HCT116 (cell line): ENCODE results near the gene UNC79. TPM values are rescaled to one million over a fixed set of nuclear protein-coding genes. Genes with fewer than 3 reads are reported as not detected.

Experiments used
- ATAC-seq: fragments of 200-7000 bp; cut with Tn5 transposase; 2 replicates; pipeline ENCODE4 v1.9.1; 2020; ENCODE audit warnings: mild to moderate bottlenecking, moderate library complexity
- BruUV-seq: library from RNA; stranded (reverse); fragments of 400-500 nt; replicated peaks from 2 replicates; lab custom pipeline; 2021; lab: Mats Ljungman, UMichigan
- CTCF ChIA-PET: fragments of 300-600 bp; sonication (Branson Sonifier 250); formaldehyde crosslinking; loops from one replicate; lab custom pipeline; 2021; ENCODE audit warnings: antibody characterized with exemption; lab: Charles Lee
- POLR2A ChIA-PET: fragments of 300-600, 350-600 bp; sonication (Branson Sonifier 250); formaldehyde crosslinking; loops from one replicate; lab custom pipeline; 2021; ENCODE audit warnings: antibody characterized with exemption; lab: Charles Lee
- RAD21 ChIA-PET, 2 experiments: fragments of 300-600 bp; sonication (Branson Sonifier 250); formaldehyde crosslinking; loops; one replicate each; lab custom pipeline; 2023; ENCODE audit warnings: low total read pairs in 2 of 2; ENCODE audit not compliant: uncharacterized antibody in 2 of 2, unreplicated experiment in 2 of 2, low non-redundant PET in 1 of 2; lab: Charles Lee
- DNase-seq: peaks from one replicate; pipeline ENCODE4 v3.0.0-alpha.2; 2010; ENCODE audit warnings: low read depth, low spot score
- H2AFZ ChIP-seq: fragments of 200-600 bp; shearing (Covaris generic), sonication (generic); 2 replicates; pipeline ENCODE4 v1.6.1; 2017; ENCODE audit warnings: low read depth, mixed run types, mixed read lengths, antibody characterized with exemption, low read length; ENCODE audit not compliant: poor library complexity, severe bottlenecking
- H3K27ac ChIP-seq: 2 replicates; pipeline ENCODE4 v1.5.1; 2012; ENCODE audit warnings: low read depth, low read length
- H3K27me3 ChIP-seq: fragments of 200-600 bp; sonication (generic); 2 replicates; pipeline ENCODE4 v1.6.1; 2016; ENCODE audit warnings: mixed run types, low read length, mixed read lengths; ENCODE audit not compliant: insufficient read depth
- H3K36me3 ChIP-seq, 2 experiments: fragments of 200-500 bp in 1 of 2; fragments of 200-600 bp in 1 of 2; sonication (Bioruptor generic) in 1 of 2; sonication (generic) in 1 of 2; 2 replicates each; pipeline versions ENCODE4 v1.5.1 to v1.6.1; 2014 to 2016; ENCODE audit warnings: low read length in 2 of 2, inconsistent platforms in 1 of 2, mixed read lengths in 1 of 2, mixed run types in 1 of 2; ENCODE audit not compliant: insufficient read depth in 2 of 2, control insufficient read depth in 1 of 2
- H3K4me1 ChIP-seq, 2 experiments: fragments of 200-600 bp in 1 of 2; sonication (generic) in 1 of 2; 2 replicates each; pipeline versions ENCODE4 v1.5.1 to v1.6.1; 2012 to 2017; ENCODE audit warnings: low read length in 2 of 2, inconsistent platforms in 1 of 2, mild to moderate bottlenecking in 1 of 2, mixed read lengths in 1 of 2, mixed run types in 1 of 2, moderate library complexity in 1 of 2; ENCODE audit not compliant: insufficient read depth in 2 of 2, control insufficient read depth in 1 of 2
- H3K4me2 ChIP-seq: fragments of 200-600 bp; sonication (generic); 2 replicates; pipeline ENCODE4 v1.6.1; 2017; ENCODE audit warnings: mixed run types, low read length, mixed read lengths
- H3K4me3 ChIP-seq, 2 experiments: fragments of 200-600 bp in 1 of 2; sonication (generic) in 1 of 2; replicated peaks in 1 of 2; 2 replicates each; pipeline ENCODE4 v1.5.1; 2011 to 2016; ENCODE audit warnings: low read length in 2 of 2, control low read depth in 1 of 2, low read depth in 1 of 2, mild to moderate bottlenecking in 1 of 2, mixed read lengths in 1 of 2, mixed run types in 1 of 2
- H3K79me2 ChIP-seq: fragments of 200-600 bp; sonication (generic); 2 replicates; pipeline ENCODE4 v1.6.1; 2017; ENCODE audit warnings: mild to moderate bottlenecking, mixed run types, low read length, moderate library complexity, mixed read lengths; ENCODE audit not compliant: insufficient read depth
- H3K9ac ChIP-seq: fragments of 200-600 bp; sonication (generic); 2 replicates; pipeline ENCODE4 v1.6.1; 2016; ENCODE audit warnings: low read length, mixed read lengths
- H3K9me2 ChIP-seq: fragments of 200-600 bp; sonication (generic), shearing (Covaris generic); 2 replicates; pipeline ENCODE4 v1.6.1; 2017; ENCODE audit warnings: mixed run types, mild to moderate bottlenecking, moderate library complexity; ENCODE audit not compliant: insufficient read depth
- H3K9me3 ChIP-seq, 2 experiments: fragments of 200-500 bp in 1 of 2; fragments of 200-600 bp in 1 of 2; sonication (Bioruptor generic) in 1 of 2; sonication (generic) in 1 of 2; 2 replicates each; pipeline ENCODE4 v1.6.1; 2014 to 2017; ENCODE audit warnings: low read length in 2 of 2, mixed read lengths in 2 of 2, inconsistent platforms in 1 of 2, low read depth in 1 of 2, mild to moderate bottlenecking in 1 of 2, mixed run types in 1 of 2, moderate library complexity in 1 of 2; ENCODE audit not compliant: control insufficient read depth in 1 of 2, insufficient read depth in 1 of 2
- H4K20me1 ChIP-seq: fragments of 200-600 bp; sonication (generic), shearing (Covaris generic); 2 replicates; pipeline ENCODE4 v1.6.1; 2017; ENCODE audit warnings: mixed run types, mild to moderate bottlenecking, moderate library complexity; ENCODE audit not compliant: insufficient read depth
- ATF3 ChIP-seq: IDR thresholded peaks from 2 replicates; pipeline ENCODE4 v1.6.1; 2012
- CBX3 ChIP-seq: IDR thresholded peaks from 2 replicates; pipeline ENCODE4 v1.6.1; 2012; ENCODE audit warnings: low read depth
- CEBPB ChIP-seq: IDR thresholded peaks from 2 replicates; pipeline ENCODE4 v1.6.1; 2012; ENCODE audit warnings: low read depth
- CTCF ChIP-seq, 3 experiments: fragments of 200-600 bp in 1 of 3; sonication (generic) in 1 of 3; IDR thresholded peaks in 2 of 3; conservative IDR thresholded peaks in 1 of 3; 2 replicates each; pipeline ENCODE4 v1.5.1; 2012 to 2017; ENCODE audit warnings: low read depth in 2 of 3, low read length in 2 of 3, antibody characterized with exemption in 1 of 3, borderline replicate concordance in 1 of 3, control low read depth in 1 of 3, mild to moderate bottlenecking in 1 of 3, mixed read lengths in 1 of 3, mixed run types in 1 of 3, moderate library complexity in 1 of 3; ENCODE audit not compliant: insufficient read depth in 1 of 3
- EGR1 ChIP-seq: IDR thresholded peaks from 2 replicates; pipeline ENCODE4 v1.6.1; 2012; ENCODE audit warnings: low read depth
- ELF1 ChIP-seq: IDR thresholded peaks from 2 replicates; pipeline ENCODE4 v1.6.1; 2012; ENCODE audit warnings: low read depth, borderline replicate concordance
- EZH2 ChIP-seq: fragments of 200-600 bp; sonication (generic); IDR thresholded peaks from 2 replicates; pipeline ENCODE4 v1.6.1; 2017; ENCODE audit warnings: antibody characterized with exemption, mixed run types
- FOSL1 ChIP-seq: IDR thresholded peaks from 2 replicates; pipeline ENCODE4 v1.6.1; 2012; ENCODE audit warnings: low read depth
- JUND ChIP-seq: IDR thresholded peaks from 2 replicates; pipeline ENCODE4 v1.6.1; 2012
- POLR2A ChIP-seq: IDR thresholded peaks from 2 replicates; pipeline ENCODE4 v1.7.0; 2011; ENCODE audit warnings: borderline replicate concordance; ENCODE audit not compliant: insufficient read depth, insufficient read length; ENCODE audit errors: extremely low read depth
- POLR2AphosphoS5 ChIP-seq: IDR thresholded peaks from 2 replicates; pipeline ENCODE4 v1.6.1; 2011; ENCODE audit warnings: mild to moderate bottlenecking, low read depth, low read length, moderate library complexity
- RAD21 ChIP-seq: IDR thresholded peaks from 2 replicates; pipeline ENCODE4 v1.6.1; 2012; ENCODE audit warnings: low read depth, mild to moderate bottlenecking
- REST ChIP-seq: IDR thresholded peaks from 2 replicates; pipeline ENCODE4 v1.6.1; 2012; ENCODE audit warnings: low read depth
- SIN3A ChIP-seq: IDR thresholded peaks from 2 replicates; pipeline ENCODE4 v1.6.1; 2012; ENCODE audit warnings: low read depth
- SP1 ChIP-seq: IDR thresholded peaks from 2 replicates; pipeline ENCODE4 v1.6.1; 2012; ENCODE audit warnings: low read depth
- SRF ChIP-seq: IDR thresholded peaks from 2 replicates; pipeline ENCODE4 v1.6.1; 2012; ENCODE audit warnings: low read depth
- TCF7L2 ChIP-seq: IDR thresholded peaks from 2 replicates; pipeline ENCODE4 v1.7.0; 2011; ENCODE audit warnings: borderline replicate concordance, inconsistent platforms; ENCODE audit not compliant: insufficient read depth, insufficient read length; ENCODE audit errors: extremely low read depth
- ZBTB33 ChIP-seq: IDR thresholded peaks from 2 replicates; pipeline ENCODE4 v1.6.1; 2011; ENCODE audit warnings: mild to moderate bottlenecking, low read length, moderate library complexity; ENCODE audit not compliant: insufficient replicate concordance; ENCODE audit errors: extremely low read depth
- ZFX ChIP-seq: fragments of 450-650 bp; IDR thresholded peaks from 2 replicates; pipeline ENCODE4 v1.6.1; 2017
- ZNF274 ChIP-seq: fragments of 200-500 bp; sonication (Bioruptor generic); IDR thresholded peaks from 2 replicates; pipeline ENCODE4 v1.6.1; 2014; ENCODE audit warnings: mild to moderate bottlenecking, low read depth, low read length, inconsistent platforms
- intact Hi-C: fragments of 100-400 bp; cut with micrococcal nuclease; formaldehyde crosslinking; loops from 2 replicates; pipeline ENCODE4 v1.10.0; 2022
- total RNA-seq: library from RNA; stranded (reverse); gene quantifications from one replicate; pipeline ENCODE4 v1.2.1, GENCODE V29; 2021; ENCODE audit not compliant: unreplicated experiment

The UNC79 gene
- total RNA-seq, 1 experiment from 2014 or later, result 0.10 TPM

- no peaks in the 10 kb centered on the region for H3K4me1 ChIP-seq
- TF ChIP-seq TCF7L2 (no peak), EGR1 (no peak), POLR2AphosphoS5 (no peak), ZFX (no peak), ELF1 (no peak), ZBTB33 (no peak), ATF3 (no peak), POLR2A (no peak), SP1 (no peak), SRF (no peak), FOSL1 (no peak), ZNF274 (no peak), CTCF (IDR thresholded peaks at IDR 0.05 in 2 of 3, conservative IDR thresholded peaks at IDR 0.05 in 1 of 3; ENCODE audit: borderline replicate concordance in 1 of 3, insufficient read depth in 1 of 3, low read depth in 2 of 3, low read length in 2 of 3) (no peak), CBX3 (no peak), JUND (no peak), CEBPB (no peak), SIN3A (no peak), EZH2 (no peak), REST (no peak), RAD21 (no peak)
- CTCF ChIA-PET, result no interaction called here
- no peak overlapping the region for H3K27ac ChIP-seq
- no peak overlapping the region for H2AFZ ChIP-seq
- no peak for ATAC-seq
- H3K9me3 ChIP-seq, result 0 out of 4 replicates have a peak, but pooled peaks cover 0 to 3% of the 10 kb centered on the region in 2 experiments
- H3K36me3 ChIP-seq, result no peaks in the 10 kb centered on the region
- H3K9me2 ChIP-seq, result no peaks in the 10 kb centered on the region
- RAD21 ChIA-PET, result no interaction called here
- no peak for DNase-seq
- H4K20me1 ChIP-seq, result no peaks in the 10 kb centered on the region
- POLR2A ChIA-PET, result no interaction called here
- peaks cover 10% of the 10 kb centered on the region; the same call in 1 of the 2 replicates for H3K27me3 ChIP-seq
- no peak overlapping the region for H3K9ac ChIP-seq
- H3K79me2 ChIP-seq, result no peaks in the 10 kb centered on the region
- no peak overlapping the region for H3K4me2 ChIP-seq
- H3K4me3 ChIP-seq, result no peak overlapping the region
- no TSS peak for BruUV-seq
- intact Hi-C loops, result no loop called here
These were observed 32.2 kb upstream of the UNC79 start for GRCh38 chr14:93398491-93398890.
